Activated CD4-positive, alpha-beta T cell treated with anti-CD3 and anti-CD28 coated beads, Interleukin-2, amount 50 U/mL, for 1 hour (primary cell): Measurements from ENCODE around the gene CBX4.
A peak's percentile ranks its signal among the peaks of the same experiment; 100 is the strongest.
"Not testable (repeated sequence)": the region's sequence is repeated elsewhere in the genome, so short reads cannot be mapped to it uniquely, and the experiment has no call there.

Experiments
- DNase-seq: peaks from one replicate; pipeline ENCODE4 v3.0.0-alpha.2; 2020

The CBX4 gene

DNA sequence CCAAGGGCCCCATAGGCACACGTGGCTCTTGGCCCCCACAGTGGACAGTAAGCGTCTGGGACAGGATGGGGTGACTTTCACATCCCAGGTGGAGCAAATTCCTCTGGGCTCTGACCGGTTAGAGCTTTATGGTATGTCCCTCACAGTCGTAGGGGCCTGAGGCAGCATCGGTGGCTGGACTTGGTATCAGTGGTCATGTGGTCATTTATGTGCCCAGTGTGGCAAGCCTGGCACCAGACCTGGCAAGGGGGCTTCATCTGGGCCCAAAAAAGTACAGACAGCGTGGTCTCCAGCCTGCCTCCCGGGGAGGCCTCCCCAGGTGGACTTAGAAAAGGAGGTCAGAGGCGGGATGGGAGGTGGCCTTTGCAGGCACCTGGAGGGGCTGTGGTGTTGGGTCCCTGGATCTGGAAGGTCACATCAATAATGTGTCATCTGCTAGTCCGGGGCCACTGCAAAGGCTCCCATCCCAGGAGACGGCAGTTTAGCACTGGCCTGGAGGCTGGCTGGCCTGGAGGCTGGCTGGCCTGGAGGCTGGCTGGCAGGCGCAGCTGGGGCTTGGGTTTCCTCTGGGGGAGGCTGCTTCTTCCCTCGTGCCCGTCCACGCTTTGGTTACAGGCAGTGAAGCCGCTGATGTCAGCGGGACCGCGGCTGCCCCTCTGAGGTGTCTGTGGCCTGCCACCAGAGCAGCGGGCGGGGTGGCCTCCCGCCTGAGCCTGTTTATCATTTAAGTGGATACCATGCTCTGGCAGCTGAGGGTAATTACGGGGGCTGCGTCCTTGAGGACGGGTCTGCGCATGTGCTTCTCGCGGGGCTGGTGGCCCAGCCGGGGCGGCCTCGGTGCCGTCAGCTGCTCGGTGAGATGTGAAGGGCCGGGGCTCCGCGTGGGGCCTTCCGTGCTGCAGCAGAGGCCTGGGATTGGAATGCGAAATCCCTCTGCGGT is 20.7 kb upstream of the CBX4 start:
- no peak for DNase-seq

DNA sequence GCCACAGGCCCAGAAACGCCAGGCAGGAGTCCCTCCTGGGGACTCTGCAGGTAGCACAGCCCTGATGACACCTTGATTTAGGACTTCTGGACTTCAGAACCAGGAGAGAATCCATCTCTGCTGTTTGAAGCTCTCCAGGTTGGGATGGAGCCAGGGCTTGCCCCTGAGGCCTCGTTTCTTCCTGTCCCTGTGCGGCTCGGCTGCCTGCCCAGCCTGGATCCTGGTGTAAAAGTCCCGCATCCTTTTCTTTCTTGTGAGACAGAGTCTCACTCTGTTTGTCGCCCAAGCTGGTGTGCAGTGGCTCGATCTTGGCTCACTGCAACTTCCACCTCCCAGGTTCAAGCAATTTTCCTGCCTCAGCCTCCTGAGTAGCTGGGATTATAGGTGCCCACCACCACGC is 17.9 kb upstream of the CBX4 start:
- DNase-seq: no peak

GRCh38 chr17:79855331-79856124 is 16.3 kb upstream of the CBX4 start:
- no peak for DNase-seq

GRCh38 chr17:79854080-79855060 is 15.1 kb upstream of the CBX4 start:
- no peak for DNase-seq

GRCh38 chr17:79853168-79853567 is 13.9 kb upstream of the CBX4 start:
- not testable (repeated sequence) for DNase-seq

GRCh38 chr17:79852748-79853147 is 13.5 kb upstream of the CBX4 start:
- DNase-seq: no peak

- no peak for DNase-seq
These were observed 12.2 kb upstream of the CBX4 start for GRCh38 chr17:79851461-79851817.

GRCh38 chr17:79850571-79851460 is 11.6 kb upstream of the CBX4 start:
- DNase-seq: no peak

- DNase-seq: no peak
These were observed 10.7 kb upstream of the CBX4 start for GRCh38 chr17:79849953-79850352.

- no peak for DNase-seq
These were observed 9.1 kb upstream of the CBX4 start for GRCh38 chr17:79848370-79848766.

GRCh38 chr17:79847698-79848369 is 8.6 kb upstream of the CBX4 start:
- DNase-seq: no peak

DNA sequence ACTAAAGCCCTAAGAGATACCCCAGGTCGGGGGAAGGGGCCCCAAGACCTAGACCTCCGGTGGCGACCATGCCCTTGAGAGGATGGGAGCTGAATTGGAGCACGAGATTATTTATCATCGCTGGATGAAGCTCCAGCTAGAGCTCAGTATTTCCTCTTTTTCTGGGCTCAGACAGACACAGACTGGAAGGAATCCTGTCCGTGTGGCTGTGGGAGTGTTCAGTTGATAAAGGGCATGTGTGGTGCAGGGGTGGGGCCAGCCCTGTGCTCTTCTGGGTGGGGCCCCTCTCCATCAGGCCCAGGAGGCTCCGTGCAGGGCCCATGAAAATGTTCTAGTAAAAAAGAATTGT is 6.3 kb upstream of the CBX4 start:
- DNase-seq: no peak

GRCh38 chr17:79844869-79845600 is 5.8 kb upstream of the CBX4 start:
- peak; percentile 50 for DNase-seq

GRCh38 chr17:79843816-79844800 is 4.9 kb upstream of the CBX4 start:
- DNase-seq: no peak

GRCh38 chr17:79843474-79843815 is 4.2 kb upstream of the CBX4 start:
- no peak for DNase-seq

GRCh38 chr17:79842656-79843473 is 3.6 kb upstream of the CBX4 start:
- DNase-seq: no peak

GRCh38 chr17:79842136-79842655 is 3.0 kb upstream of the CBX4 start:
- no peak for DNase-seq
